CD4-positive, alpha-beta T cell (primary cell): ENCODE measurements around the gene EEF1AKMT3. TPM values are rescaled to one million over a fixed set of nuclear protein-coding genes. Genes with fewer than 3 reads are reported as not detected.
A peak's percentile ranks its signal among the peaks of the same experiment; 100 is the strongest.

Source experiments
- ATAC-seq: fragments of 200-7000 bp; cut with Tn5 transposase; one replicate; pipeline ENCODE4 v1.10.0; 2022; ENCODE audit warnings: mild to moderate bottlenecking; ENCODE audit not compliant: poor library complexity
- CTCF ChIA-PET: fragments of 350-600 bp; sonication (Branson Sonifier 250); formaldehyde crosslinking; loops from one replicate; lab custom pipeline; 2021; ENCODE audit warnings: antibody characterized with exemption, inconsistent platforms; lab: Charles Lee
- POLR2A ChIA-PET: fragments of 350-600 bp; sonication (Branson Sonifier 250); formaldehyde crosslinking; loops from one replicate; lab custom pipeline; 2021; ENCODE audit warnings: antibody characterized with exemption, inconsistent platforms; lab: Charles Lee
- DNase-seq, 14 experiments: peaks; one replicate each; pipeline ENCODE4 v3.0.0-alpha.2; 2013 to 2020; ENCODE audit warnings: mixed read lengths in 2 of 14
- H3K27ac ChIP-seq, 2 donors: one replicate each; pipeline versions ENCODE4 v1.5.1 to v1.7.0; 2013; ENCODE audit warnings: low read length in 2 of 2, low read depth in 1 of 2, mild to moderate bottlenecking in 1 of 2
- H3K27me3 ChIP-seq, 2 experiments: 1 replicate in 1 of 2; 2 replicates in 1 of 2; pipeline versions ENCODE4 v1.6.1 to v1.7.0; 2013; ENCODE audit warnings: low read length in 2 of 2, control low read depth in 1 of 2, mild to moderate bottlenecking in 1 of 2, moderate library complexity in 1 of 2; ENCODE audit not compliant: insufficient read depth in 2 of 2, control insufficient read depth in 1 of 2
- H3K36me3 ChIP-seq: one replicate; pipeline ENCODE4 v1.6.1; 2013; ENCODE audit warnings: low read length, control low read depth; ENCODE audit not compliant: insufficient read depth
- H3K4me1 ChIP-seq: one replicate; pipeline ENCODE4 v1.6.1; 2013; ENCODE audit warnings: low read length, control low read depth; ENCODE audit not compliant: insufficient read depth
- H3K4me3 ChIP-seq: one replicate; pipeline ENCODE4 v1.5.1; 2013; ENCODE audit warnings: mild to moderate bottlenecking, low read length, moderate library complexity
- H3K9me3 ChIP-seq, 2 experiments: 1 replicate in 1 of 2; 2 replicates in 1 of 2; pipeline versions ENCODE4 v1.6.1 to v1.7.0; 2013; ENCODE audit warnings: low read length in 2 of 2, mild to moderate bottlenecking in 2 of 2, control low read depth in 1 of 2, moderate library complexity in 1 of 2; ENCODE audit not compliant: control insufficient read depth in 1 of 2, insufficient read depth in 1 of 2
- H3K27ac Mint-ChIP-seq: one replicate; pipeline ENCODE4 v1.8.0; 2020; ENCODE audit warnings: mixed read lengths
- H3K27me3 Mint-ChIP-seq: one replicate; pipeline ENCODE4 v1.8.0; 2021; ENCODE audit warnings: mixed read lengths
- H3K36me3 Mint-ChIP-seq: one replicate; pipeline ENCODE4 v1.8.0; 2021; ENCODE audit warnings: low read depth, mixed read lengths
- H3K4me1 Mint-ChIP-seq: one replicate; pipeline ENCODE4 v1.8.0; 2021; ENCODE audit warnings: low read depth, mixed read lengths
- H3K4me3 Mint-ChIP-seq: one replicate; pipeline ENCODE4 v1.8.0; 2020; ENCODE audit warnings: mild to moderate bottlenecking, mixed read lengths
- H3K9me3 Mint-ChIP-seq: one replicate; pipeline ENCODE4 v1.8.0; 2020; ENCODE audit warnings: mixed read lengths
- intact Hi-C, 2 experiments: fragments of 100-400 bp; cut with DNase I in 1 of 2; cut with micrococcal nuclease in 1 of 2; formaldehyde crosslinking; loops; one replicate each; pipeline versions ENCODE4 v1.15.1 to v1.9.0; 2023 to 2025; cut with DNase I, micrococcal nuclease
- total RNA-seq, 174 experiments: library from RNA in 2 of 174; stranded (reverse) in 2 of 174; gene quantifications; one replicate each; pipeline ENCODE4 v1.2.3 and lab custom pipeline; 2021 to 2026
- TF ChIP-seq, protein P1 (sequence below): fragments of 200-600 bp; IDR thresholded peaks from one replicate; pipeline ENCODE4 v1.8.0; 2022; ENCODE audit warnings: antibody characterized with exemption, mild to moderate bottlenecking

The EEF1AKMT3 gene
- total RNA-seq, 2 experiments from 2014 or later: 1.1 to 1.4 TPM

DNA sequence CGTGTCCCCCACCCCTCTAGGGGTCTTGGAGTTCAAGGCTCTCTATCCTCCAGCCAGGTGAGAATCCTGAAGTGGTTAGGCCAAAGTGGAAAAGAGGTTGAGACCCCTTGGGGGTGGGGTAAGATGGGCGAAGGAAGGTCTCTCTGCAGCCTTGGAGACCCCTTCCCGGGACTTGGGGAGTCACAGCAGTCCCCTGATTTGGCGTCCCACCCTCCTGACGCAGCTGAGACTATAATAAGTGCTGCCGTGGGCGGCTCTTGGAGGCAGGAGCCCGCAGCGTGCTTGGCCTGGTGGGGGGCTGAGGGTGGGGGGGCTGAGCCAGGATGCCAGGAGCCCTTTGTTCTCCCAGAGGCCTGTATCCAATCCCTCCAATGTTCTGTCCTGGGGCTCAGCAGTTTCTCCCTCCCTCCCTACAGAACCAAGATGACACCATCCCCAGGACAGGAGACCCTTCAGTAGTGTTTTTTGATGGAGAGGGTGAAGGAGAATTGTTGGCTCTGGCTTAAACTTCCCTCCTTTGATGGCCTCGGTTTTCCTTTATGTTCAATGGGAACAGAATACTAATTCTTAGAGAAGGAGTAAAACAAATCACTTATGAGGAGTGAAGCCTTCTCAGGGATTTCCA lies 32.4 kb upstream of the EEF1AKMT3 start:
- Mint-ChIP-seq H3K27ac (peak overlapping the region; percentile 94), H3K4me1 (peaks cover 64% of the 10 kb centered on the region), H3K9me3 (no peaks in the 10 kb centered on the region), H3K36me3 (peaks cover 50% of the 10 kb centered on the region), H3K27me3 (no peaks in the 10 kb centered on the region), H3K4me3 (peak overlapping the region; percentile 50)
- POLR2A ChIA-PET: interaction anchor here (0.8 to 2.6 kb wide), 7 partner anchors 15 to 281 kb away, joined by 3 to 26 read pairs (median 7); partner anchors contain the start of genes DDIT3, GLI1, MARCHF9 and OS9
- CTCF ChIA-PET: interaction anchor here (1.7 kb wide), 1 partner anchor 107 kb away, joined by 3 read pairs; the partner anchor contains the start of gene B4GALNT1
- Histone ChIP-seq H3K27ac (peak overlapping the region; percentile 83 to 93), H3K9me3 (no peaks in the 10 kb centered on the region), H3K36me3 (peaks cover 44% of the 10 kb centered on the region), H3K27me3 (no peaks in the 10 kb centered on the region), H3K4me3 (peak overlapping the region; percentile 95), H3K4me1 (peaks cover 68% of the 10 kb centered on the region)
- intact Hi-C loops: loop anchor here (2.0 to 5.0 kb wide), 4 partner anchors 21 to 113 kb away; partner anchors contain the start of gene OS9 (in 1 of the 2)
- TF ChIP-seq, protein P1, sequence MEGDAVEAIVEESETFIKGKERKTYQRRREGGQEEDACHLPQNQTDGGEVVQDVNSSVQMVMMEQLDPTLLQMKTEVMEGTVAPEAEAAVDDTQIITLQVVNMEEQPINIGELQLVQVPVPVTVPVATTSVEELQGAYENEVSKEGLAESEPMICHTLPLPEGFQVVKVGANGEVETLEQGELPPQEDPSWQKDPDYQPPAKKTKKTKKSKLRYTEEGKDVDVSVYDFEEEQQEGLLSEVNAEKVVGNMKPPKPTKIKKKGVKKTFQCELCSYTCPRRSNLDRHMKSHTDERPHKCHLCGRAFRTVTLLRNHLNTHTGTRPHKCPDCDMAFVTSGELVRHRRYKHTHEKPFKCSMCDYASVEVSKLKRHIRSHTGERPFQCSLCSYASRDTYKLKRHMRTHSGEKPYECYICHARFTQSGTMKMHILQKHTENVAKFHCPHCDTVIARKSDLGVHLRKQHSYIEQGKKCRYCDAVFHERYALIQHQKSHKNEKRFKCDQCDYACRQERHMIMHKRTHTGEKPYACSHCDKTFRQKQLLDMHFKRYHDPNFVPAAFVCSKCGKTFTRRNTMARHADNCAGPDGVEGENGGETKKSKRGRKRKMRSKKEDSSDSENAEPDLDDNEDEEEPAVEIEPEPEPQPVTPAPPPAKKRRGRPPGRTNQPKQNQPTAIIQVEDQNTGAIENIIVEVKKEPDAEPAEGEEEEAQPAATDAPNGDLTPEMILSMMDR: no peak
- DNase-seq (no peak), ATAC-seq (no peak)

DNA sequence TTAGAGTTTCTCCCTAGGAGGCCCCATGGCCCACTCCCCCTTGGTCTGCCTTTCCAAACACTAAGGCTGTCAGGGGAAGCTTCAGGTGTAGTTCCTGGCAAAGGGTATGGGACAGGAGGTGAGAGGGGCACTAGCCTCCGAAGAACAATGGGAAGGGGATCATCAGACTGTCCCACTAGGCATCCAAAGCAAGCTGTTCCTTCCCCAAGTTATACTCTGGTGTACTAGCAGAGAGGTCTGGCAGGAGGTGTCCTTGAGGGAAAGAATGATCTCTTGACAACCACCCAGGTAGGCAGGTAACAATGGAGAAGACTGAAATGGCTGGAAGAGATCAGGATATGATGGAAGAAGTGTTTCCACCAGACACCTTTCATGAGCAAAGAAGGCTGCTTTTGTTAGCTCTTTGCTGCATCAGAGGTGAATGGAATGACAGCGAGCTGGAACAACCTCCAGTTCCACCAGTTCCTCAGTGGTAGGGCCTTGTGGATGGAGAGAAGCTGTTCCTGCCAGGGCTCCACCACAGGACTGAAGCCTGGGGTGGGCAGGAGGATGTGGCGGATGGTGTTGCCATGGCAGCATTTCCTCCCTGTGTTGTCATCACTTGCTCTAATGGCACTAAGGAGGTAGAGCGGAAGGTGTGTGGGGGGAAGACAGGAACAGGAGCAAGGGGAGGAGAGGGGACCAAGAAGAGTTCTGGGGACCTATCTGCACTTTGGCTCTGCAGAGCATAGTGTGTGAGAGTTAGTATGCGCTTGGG lies 31.6 kb upstream of the EEF1AKMT3 start:
- Mint-ChIP-seq H3K9me3 (no peaks in the 10 kb centered on the region), H3K27ac (peak overlapping the region; percentile 94), H3K4me3 (peak overlapping the region; percentile 88), H3K36me3 (peaks cover 43% of the 10 kb centered on the region), H3K4me1 (peaks cover 64% of the 10 kb centered on the region), H3K27me3 (no peaks in the 10 kb centered on the region)
- ChIA-PET CTCF (interaction anchor here (1.2 to 2.3 kb wide), 5 partner anchors 15 to 282 kb away, joined by 3 to 12 read pairs (median 6); partner anchors contain the start of genes B4GALNT1, GLI1 and MARCHF9), POLR2A (interaction anchor here (0.8 to 2.6 kb wide), 19 partner anchors 9 to 282 kb away, joined by 3 to 26 read pairs (median 4); partner anchors contain the start of genes ATP23, B4GALNT1, CDK4 and DDIT3)
- ATAC-seq (peak; percentile 64), DNase-seq (peak; percentile 57 to 96 (median 76))
- peak overlapping the region; percentile 95 for H3K4me3 ChIP-seq
- peaks cover 36% of the 10 kb centered on the region for H3K36me3 ChIP-seq
- TF ChIP-seq, protein P1: no peak
- H3K4me1 ChIP-seq: peaks cover 73% of the 10 kb centered on the region
- intact Hi-C loops: loop anchor here in 1 of 2 experiments (1.0 to 5.0 kb wide), 3 partner anchors 11 to 114 kb away; partner anchors contain the start of genes CDK4 and OS9
- H3K9me3 ChIP-seq: no peaks in the 10 kb centered on the region
- H3K27me3 ChIP-seq: no peaks in the 10 kb centered on the region
- H3K27ac ChIP-seq: peak overlapping the region; percentile 83 to 93

GRCh38 chr12:57741413-57741789 lies 31.0 kb upstream of the EEF1AKMT3 start:
- peaks cover 68% of the 10 kb centered on the region for H3K4me1 Mint-ChIP-seq
- H3K27me3 ChIP-seq: no peaks in the 10 kb centered on the region
- H3K36me3 Mint-ChIP-seq: peaks cover 41% of the 10 kb centered on the region
- CTCF ChIA-PET: interaction anchor here (0.9 to 2.3 kb wide), 6 partner anchors 15 to 283 kb away, joined by 3 to 12 read pairs (median 6); partner anchors contain the start of genes B4GALNT1, GLI1 and MARCHF9
- DNase-seq (no peak), ATAC-seq (no peak)
- peak overlapping the region; percentile 95 for H3K4me3 ChIP-seq
- POLR2A ChIA-PET: interaction anchor here (0.8 to 2.6 kb wide), 20 partner anchors 9 to 282 kb away, joined by 3 to 26 read pairs (median 4); partner anchors contain the start of genes ATP23, B4GALNT1, CDK4 and CTDSP2
- intact Hi-C loops: loop anchor here in 1 of 2 experiments (1.0 to 5.0 kb wide), 3 partner anchors 11 to 114 kb away; partner anchors contain the start of genes CDK4 and OS9
- H3K4me3 Mint-ChIP-seq: peak overlapping the region; percentile 88
- TF ChIP-seq, protein P1: no peak
- no peaks in the 10 kb centered on the region for H3K9me3 ChIP-seq
- H3K4me1 ChIP-seq: peaks cover 77% of the 10 kb centered on the region
- peak overlapping the region; percentile 83 to 93 for H3K27ac ChIP-seq
- H3K27ac Mint-ChIP-seq: peak overlapping the region; percentile 94
- H3K27me3 Mint-ChIP-seq: no peaks in the 10 kb centered on the region
- peaks cover 34% of the 10 kb centered on the region for H3K36me3 ChIP-seq
- H3K9me3 Mint-ChIP-seq: no peaks in the 10 kb centered on the region
